Bronchial epithelial cell (primary cell): Measurements from ENCODE around the gene CTSC. TPM values are rescaled to one million over a fixed set of nuclear protein-coding genes. Genes with fewer than 3 reads are reported as not detected.

ENCODE experiments used
- DNase-seq: peaks from one replicate; pipeline ENCODE4 v3.0.0-alpha.2; 2010; ENCODE audit warnings: low read depth
- FAIRE-seq: peaks from 2 replicates; lab custom pipeline; 2011; peaks lifted over from hg19 to GRCh38; lab: Jason Lieb, UNC
- H3K27me3 ChIP-seq: 2 replicates; pipeline ENCODE4 v1.5.1; 2011; ENCODE audit warnings: low read length; ENCODE audit not compliant: control insufficient read depth, insufficient read depth
- H3K36me3 ChIP-seq: 2 replicates; pipeline ENCODE4 v1.5.1; 2011; ENCODE audit warnings: low read length; ENCODE audit not compliant: control insufficient read depth, insufficient read depth
- H3K4me3 ChIP-seq: 2 replicates; pipeline ENCODE4 v1.5.1; 2011; ENCODE audit warnings: mild to moderate bottlenecking, low read depth, low read length, control low read depth
- total RNA-seq: library from RNA; depleted of rRNA; stranded (reverse); fragments of >200 nt; gene quantifications from 2 replicates; pipeline ENCODE4 v1.2.1, GENCODE V29; 2014
- TF ChIP-seq, protein P1 (sequence below): IDR thresholded peaks from 2 replicates; pipeline ENCODE4 v1.5.1; 2011; ENCODE audit warnings: mild to moderate bottlenecking, moderate library complexity, low read length, control low read depth, inconsistent platforms; ENCODE audit not compliant: insufficient read depth, severe bottlenecking

The CTSC gene
- total RNA-seq, 1 donor from 2014 or later = 80.8 TPM

DNA sequence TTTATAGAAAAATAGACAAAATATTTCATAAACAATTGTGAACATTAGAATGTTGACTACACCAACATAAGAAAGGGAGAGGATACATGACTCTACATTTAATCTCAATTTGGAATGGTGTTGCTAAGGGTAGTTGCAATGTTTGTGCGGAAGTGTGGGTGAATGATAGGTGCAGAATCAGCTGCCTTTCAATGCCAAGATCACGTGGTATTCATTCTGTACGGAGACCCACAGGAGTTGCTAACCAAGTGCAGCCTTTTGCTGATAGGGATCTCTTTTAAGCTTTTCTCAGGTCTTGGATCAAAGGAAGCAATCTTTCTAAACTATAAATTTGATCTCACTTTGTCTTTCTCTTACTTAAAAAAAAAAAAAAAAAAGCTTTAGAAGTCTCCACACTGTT, 29.8 kb upstream of the CTSC start:
- DNase-seq = no peak
- TF ChIP-seq, protein P1, sequence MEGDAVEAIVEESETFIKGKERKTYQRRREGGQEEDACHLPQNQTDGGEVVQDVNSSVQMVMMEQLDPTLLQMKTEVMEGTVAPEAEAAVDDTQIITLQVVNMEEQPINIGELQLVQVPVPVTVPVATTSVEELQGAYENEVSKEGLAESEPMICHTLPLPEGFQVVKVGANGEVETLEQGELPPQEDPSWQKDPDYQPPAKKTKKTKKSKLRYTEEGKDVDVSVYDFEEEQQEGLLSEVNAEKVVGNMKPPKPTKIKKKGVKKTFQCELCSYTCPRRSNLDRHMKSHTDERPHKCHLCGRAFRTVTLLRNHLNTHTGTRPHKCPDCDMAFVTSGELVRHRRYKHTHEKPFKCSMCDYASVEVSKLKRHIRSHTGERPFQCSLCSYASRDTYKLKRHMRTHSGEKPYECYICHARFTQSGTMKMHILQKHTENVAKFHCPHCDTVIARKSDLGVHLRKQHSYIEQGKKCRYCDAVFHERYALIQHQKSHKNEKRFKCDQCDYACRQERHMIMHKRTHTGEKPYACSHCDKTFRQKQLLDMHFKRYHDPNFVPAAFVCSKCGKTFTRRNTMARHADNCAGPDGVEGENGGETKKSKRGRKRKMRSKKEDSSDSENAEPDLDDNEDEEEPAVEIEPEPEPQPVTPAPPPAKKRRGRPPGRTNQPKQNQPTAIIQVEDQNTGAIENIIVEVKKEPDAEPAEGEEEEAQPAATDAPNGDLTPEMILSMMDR = no peak
- Histone ChIP-seq H3K27me3 (no peaks in the 10 kb centered on the region), H3K4me3 (no peak overlapping the region), H3K36me3 (no peaks in the 10 kb centered on the region)
- no peak for FAIRE-seq

DNA sequence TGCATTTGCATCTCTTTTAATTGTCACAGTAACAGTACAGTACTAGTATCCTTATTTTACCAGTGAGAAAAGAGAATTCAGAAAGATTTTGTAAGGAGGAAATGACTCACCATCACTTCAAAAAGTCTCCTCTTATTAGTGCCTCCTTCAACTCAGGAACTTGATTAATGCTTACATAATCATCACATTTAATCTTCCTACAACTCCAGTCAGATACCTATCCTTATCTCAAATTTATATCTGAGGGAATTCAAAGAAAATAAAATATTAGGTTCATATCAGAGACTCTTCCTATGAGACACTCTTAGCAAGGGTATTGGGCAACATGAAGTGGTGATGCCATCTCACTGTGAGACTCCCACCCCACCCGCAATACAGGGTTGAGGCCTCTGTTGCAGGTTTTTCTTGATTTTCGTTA, 26.1 kb upstream of the CTSC start:
- Histone ChIP-seq H3K36me3 (no peaks in the 10 kb centered on the region), H3K4me3 (no peak overlapping the region), H3K27me3 (no peaks in the 10 kb centered on the region)
- TF ChIP-seq, protein P1 = no peak
- FAIRE-seq = no peak
- peak; percentile 75 for DNase-seq

DNA sequence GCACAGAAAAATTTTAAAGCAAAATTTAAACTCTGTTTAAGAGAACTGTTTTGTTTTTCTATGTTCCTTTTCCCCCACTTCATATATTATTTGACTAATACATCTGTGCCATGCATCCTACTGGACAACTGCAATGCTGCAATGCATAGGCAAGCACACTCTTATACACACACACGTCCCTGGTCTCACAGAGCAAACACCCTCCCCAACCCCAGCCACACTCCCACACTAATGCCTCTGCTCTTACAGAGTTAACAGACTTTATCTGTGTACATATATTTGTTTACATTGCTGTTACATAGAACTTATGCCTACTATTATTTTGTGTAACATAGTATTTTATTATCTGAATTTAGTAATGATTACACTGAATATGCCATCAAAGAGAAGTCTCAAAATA, 25.5 kb upstream of the CTSC start:
- Histone ChIP-seq H3K36me3 (no peaks in the 10 kb centered on the region), H3K27me3 (no peaks in the 10 kb centered on the region), H3K4me3 (no peak overlapping the region)
- TF ChIP-seq, protein P1 = no peak
- DNase-seq (no peak), FAIRE-seq (no peak)

DNA sequence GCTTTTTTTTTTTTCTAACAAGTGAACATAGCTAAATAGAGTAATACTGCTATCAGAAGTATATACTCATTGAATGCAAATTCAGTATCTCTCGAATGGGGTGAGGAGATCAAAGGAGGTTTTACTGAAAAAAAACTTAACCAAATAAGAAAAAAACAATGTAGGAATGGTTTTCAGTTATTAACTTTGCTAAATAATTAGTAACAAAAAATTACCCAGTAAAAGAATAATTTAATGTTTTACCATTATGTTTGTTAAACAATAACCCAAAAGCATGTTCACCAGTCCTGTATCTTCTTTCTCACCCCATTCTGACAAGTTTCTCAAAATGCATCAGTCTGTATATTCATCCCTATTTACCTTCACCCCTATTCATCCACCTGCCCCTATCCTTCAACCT, 22.6 kb upstream of the CTSC start:
- no peak for DNase-seq
- H3K4me3 ChIP-seq = no peak overlapping the region
- no peak for FAIRE-seq
- TF ChIP-seq, protein P1 = no peak
- no peaks in the 10 kb centered on the region for H3K27me3 ChIP-seq
- H3K36me3 ChIP-seq = no peaks in the 10 kb centered on the region

DNA sequence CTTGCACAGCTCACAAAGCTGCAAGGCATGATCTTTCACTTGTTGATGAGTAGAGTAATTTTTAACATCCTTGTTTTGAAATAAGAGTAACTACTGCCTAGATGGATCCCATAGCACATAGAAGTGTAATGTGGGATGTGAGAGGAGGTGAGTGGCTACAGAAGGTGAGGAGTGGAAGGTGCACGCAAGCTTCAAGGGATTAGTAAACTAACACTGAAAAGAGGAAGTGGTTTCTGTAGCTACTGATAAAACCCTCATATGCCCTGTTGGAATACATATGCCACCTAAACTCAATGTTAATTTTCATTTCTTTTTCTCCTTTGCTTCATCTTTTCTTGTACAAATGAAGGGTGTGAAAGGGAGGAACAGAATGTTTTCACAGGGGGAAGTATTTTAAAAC, 22.0 kb upstream of the CTSC start:
- no peak for FAIRE-seq
- TF ChIP-seq, protein P1 = no peak
- no peaks in the 10 kb centered on the region for H3K27me3 ChIP-seq
- no peak for DNase-seq
- no peak overlapping the region for H3K4me3 ChIP-seq
- H3K36me3 ChIP-seq = no peaks in the 10 kb centered on the region

DNA sequence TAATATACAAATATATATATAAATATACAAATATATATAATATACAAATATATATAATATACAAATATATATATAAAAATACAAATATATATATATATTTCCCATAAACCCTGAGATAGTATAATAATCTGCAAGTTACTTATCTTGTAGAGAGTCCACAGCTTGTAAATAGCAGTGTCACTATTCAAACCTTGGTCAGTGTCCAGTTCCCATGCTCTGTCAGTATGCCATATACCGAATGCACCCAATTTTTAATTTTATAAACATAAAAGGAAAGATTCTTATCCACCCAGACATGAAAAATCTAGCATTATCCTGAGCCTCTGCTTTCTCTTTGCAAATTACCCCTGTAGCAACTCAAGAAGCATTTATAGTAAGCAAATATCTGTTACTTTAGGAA, 21.6 kb upstream of the CTSC start:
- no peaks in the 10 kb centered on the region for H3K36me3 ChIP-seq
- H3K4me3 ChIP-seq = no peak overlapping the region
- DNase-seq (no peak), FAIRE-seq (no peak)
- TF ChIP-seq, protein P1 = no peak
- no peaks in the 10 kb centered on the region for H3K27me3 ChIP-seq
